ENCODE data around the gene FAAH2.

Gene FAAH2

GRCh38 chrX:57364145-57364544, 77.6 kb downstream of the FAAH2 start:
- Histone ChIP-seq H3K36me3 (no peaks in the 10 kb centered on the region), H3K27me3 (no peaks in the 10 kb centered on the region), H3K4me1 (no peaks in the 10 kb centered on the region), H3K4me3 (no peak overlapping the region), H3K27ac (no peak overlapping the region), H3K9me3 (no peaks in the 10 kb centered on the region)
- intact Hi-C loops (cut with DNase I; ENCODE audit: low total_unique reads): no loop called here
- no peak for DNase-seq
- no peak for TF ChIP-seq CTCF (IDR thresholded peaks at IDR 0.05)

GRCh38 chrX:57366430-57366829, 79.9 kb downstream of the FAAH2 start:
- no peak for DNase-seq
- H3K27me3 ChIP-seq: no peaks in the 10 kb centered on the region
- no peak overlapping the region for H3K4me3 ChIP-seq
- H3K4me1 ChIP-seq: no peaks in the 10 kb centered on the region
- no peaks in the 10 kb centered on the region for H3K9me3 ChIP-seq
- intact Hi-C loops (cut with DNase I; ENCODE audit: low total_unique reads): no loop called here
- H3K27ac ChIP-seq: no peak overlapping the region
- H3K36me3 ChIP-seq: no peaks in the 10 kb centered on the region
- no peak for TF ChIP-seq CTCF (IDR thresholded peaks at IDR 0.05)

GRCh38 chrX:57367649-57368048, 81.1 kb downstream of the FAAH2 start:
- TF ChIP-seq CTCF (IDR thresholded peaks at IDR 0.05): no peak
- no peak overlapping the region for H3K4me3 ChIP-seq
- no peak overlapping the region for H3K27ac ChIP-seq
- no peaks in the 10 kb centered on the region for H3K4me1 ChIP-seq
- no peaks in the 10 kb centered on the region for H3K27me3 ChIP-seq
- DNase-seq: no peak
- intact Hi-C loops (cut with DNase I; ENCODE audit: low total_unique reads): no loop called here
- H3K36me3 ChIP-seq: no peaks in the 10 kb centered on the region
- no peaks in the 10 kb centered on the region for H3K9me3 ChIP-seq

GRCh38 chrX:57368158-57368557, 81.7 kb downstream of the FAAH2 start:
- Histone ChIP-seq H3K36me3 (no peaks in the 10 kb centered on the region), H3K4me1 (no peaks in the 10 kb centered on the region), H3K4me3 (no peak overlapping the region), H3K9me3 (no peaks in the 10 kb centered on the region), H3K27ac (no peak overlapping the region), H3K27me3 (no peaks in the 10 kb centered on the region)
- no peak for TF ChIP-seq CTCF (IDR thresholded peaks at IDR 0.05)
- intact Hi-C loops (cut with DNase I; ENCODE audit: low total_unique reads): no loop called here
- DNase-seq: no peak

GRCh38 chrX:57379296-57379695, 92.8 kb downstream of the FAAH2 start:
- no peak for DNase-seq
- no peak for TF ChIP-seq CTCF (IDR thresholded peaks at IDR 0.05)
- Histone ChIP-seq H3K36me3 (no peaks in the 10 kb centered on the region), H3K27ac (no peak overlapping the region), H3K9me3 (no peaks in the 10 kb centered on the region), H3K4me1 (no peaks in the 10 kb centered on the region), H3K27me3 (no peaks in the 10 kb centered on the region), H3K4me3 (no peak overlapping the region)
- intact Hi-C loops (cut with DNase I; ENCODE audit: low total_unique reads): no loop called here

All from tibial artery (tissue), 4 donors.